HFFc6 (cell line): ENCODE data around the gene SEC24A. TPM values are rescaled to one million over a fixed set of nuclear protein-coding genes. Genes with fewer than 3 reads are reported as not detected.
"Not testable (repeated sequence)": the region's sequence is repeated elsewhere in the genome, so short reads cannot be mapped to it uniquely, and the experiment has no call there.

Source experiments
- DNase-seq: peaks from one replicate; pipeline ENCODE4 v3.0.0-alpha.2; 2018
- H3K27ac Mint-ChIP-seq: 2 replicates; pipeline ENCODE4 v1.8.0; 2020; ENCODE audit warnings: mild to moderate bottlenecking, mixed read lengths
- H3K27me3 Mint-ChIP-seq: 2 replicates; pipeline ENCODE4 v1.8.0; 2021; ENCODE audit warnings: mild to moderate bottlenecking, moderate library complexity, mixed read lengths; ENCODE audit not compliant: insufficient read depth
- H3K36me3 Mint-ChIP-seq: 2 replicates; pipeline ENCODE4 v1.8.0; 2021; ENCODE audit warnings: low read depth, mixed read lengths
- H3K4me1 Mint-ChIP-seq: 2 replicates; pipeline ENCODE4 v1.8.0; 2020; ENCODE audit warnings: low read depth, mixed read lengths
- H3K4me3 Mint-ChIP-seq: 2 replicates; pipeline ENCODE4 v1.8.0; 2020; ENCODE audit warnings: mild to moderate bottlenecking, moderate library complexity, mixed read lengths
- H3K9me3 Mint-ChIP-seq: 2 replicates; pipeline ENCODE4 v1.8.0; 2020; ENCODE audit warnings: mild to moderate bottlenecking, mixed read lengths
- CTCF ChIP-seq: fragments of 200-600 bp; sonication (generic); IDR thresholded peaks from 2 replicates; pipeline ENCODE4 v1.5.0; 2021; ENCODE audit warnings: antibody characterized with exemption, mild to moderate bottlenecking
- long read RNA-seq: library from polyadenylated mRNA; unstranded; transcript quantifications from one replicate; pipeline ENCODE4 v2.0.0, GENCODE V29; 2019
- total RNA-seq, 6 experiments: library from RNA; stranded (reverse); fragmentation: NEBNext Ultra II Directional; extraction: Animal tissue kit (Norgen Biotek cat#: 25700); gene quantifications; 2 replicates in 1 of 6; 3 replicates in 5 of 6; pipeline ENCODE4 v1.2.3, GENCODE V29; 2021

The SEC24A gene
- total RNA-seq: 10 to 100 TPM; 37.3 to 45.5 (median 42.2) TPM
- long read RNA-seq, full-length matches to known transcripts: 2 of 22 reads
- long read RNA-seq, partial matches to known transcripts: 19 of 22 reads
- long read RNA-seq, other reads (novel, unspliced or antisense): 1 of 22 reads

- no peak for TF ChIP-seq CTCF
- DNase-seq: peak; percentile 91
- no peaks in the 10 kb centered on the region; the same call in 1 of the 2 replicates for H3K27me3 Mint-ChIP-seq
- H3K4me3 Mint-ChIP-seq: peak within 1 kb of the TSS; percentile 95
- no peaks in the 10 kb centered on the region for H3K9me3 Mint-ChIP-seq
- peaks cover 23% of the 10 kb centered on the region for H3K36me3 Mint-ChIP-seq
- peaks cover 26% of the 10 kb centered on the region for H3K4me1 Mint-ChIP-seq
- H3K27ac Mint-ChIP-seq: peak within 1 kb of the TSS; percentile 100
Measured at GRCh38 chr5:134648425-134649162, at the start of gene SEC24A. SEC24A (plus strand) TSS chr5:134648785; CDS start chr5:134649077, 292 bp downstream.

GRCh38 chr5:134599820-134600219 is 48.8 kb upstream of the SEC24A start:
- H3K36me3 Mint-ChIP-seq: not testable (repeated sequence)

GRCh38 chr5:134600600-134600999 is 48.0 kb upstream of the SEC24A start:
- Mint-ChIP-seq H3K4me1 (peaks cover 26% of the 10 kb centered on the region), H3K27ac (peak overlapping the region; percentile 32), H3K4me3 (no peak overlapping the region; the same call in 1 of the 2 replicates), H3K9me3 (no peaks in the 10 kb centered on the region), H3K36me3 (peaks cover 6% of the 10 kb centered on the region; the same call in 1 of the 2 replicates), H3K27me3 (no peaks in the 10 kb centered on the region; the same call in 1 of the 2 replicates)
- TF ChIP-seq CTCF: no peak
- DNase-seq: peak; percentile 85

More at GRCh38 chr5:134599820-134600219, 48.8 kb upstream of the SEC24A start:
- H3K27ac Mint-ChIP-seq, H3K27me3 Mint-ChIP-seq, H3K4me3 Mint-ChIP-seq, H3K9me3 Mint-ChIP-seq, DNase-seq: not testable (repeated sequence)
- peaks cover 26% of the 10 kb centered on the region for H3K4me1 Mint-ChIP-seq

GRCh38 chr5:134603059-134603458 is 45.5 kb upstream of the SEC24A start:
- TF ChIP-seq CTCF: no peak
- H3K4me1 Mint-ChIP-seq: peaks cover 26% of the 10 kb centered on the region
- DNase-seq: peak; percentile 37
- peaks cover 19% of the 10 kb centered on the region for H3K36me3 Mint-ChIP-seq
- peak overlapping the region; percentile 33; the same call in 1 of the 2 replicates for H3K27ac Mint-ChIP-seq
- no peak overlapping the region for H3K4me3 Mint-ChIP-seq
- H3K27me3 Mint-ChIP-seq: no peaks in the 10 kb centered on the region; the same call in 1 of the 2 replicates
- no peaks in the 10 kb centered on the region for H3K9me3 Mint-ChIP-seq

- DNase-seq: no peak
- no peak for TF ChIP-seq CTCF
- Mint-ChIP-seq H3K4me1 (peaks cover 26% of the 10 kb centered on the region), H3K4me3 (no peak overlapping the region), H3K27me3 (no peaks in the 10 kb centered on the region), H3K9me3 (no peaks in the 10 kb centered on the region), H3K27ac (no peak overlapping the region), H3K36me3 (peaks cover 22% of the 10 kb centered on the region)
Measured at GRCh38 chr5:134604908-134605307, 43.7 kb upstream of the SEC24A start.

GRCh38 chr5:134606726-134607125 is 41.9 kb upstream of the SEC24A start:
- Mint-ChIP-seq H3K4me1 (peaks cover 18% of the 10 kb centered on the region), H3K9me3 (no peaks in the 10 kb centered on the region), H3K27me3 (no peaks in the 10 kb centered on the region), H3K27ac (no peak overlapping the region), H3K4me3 (no peak overlapping the region), H3K36me3 (peaks cover 26% of the 10 kb centered on the region)
- no peak for TF ChIP-seq CTCF
- DNase-seq: no peak
